Measurements from ENCODE around the gene DDX39A.
"Not testable (repeated sequence)": the region's sequence is repeated elsewhere in the genome, so short reads cannot be mapped to it uniquely, and the experiment has no call there.

DDX39A gene

DNA sequence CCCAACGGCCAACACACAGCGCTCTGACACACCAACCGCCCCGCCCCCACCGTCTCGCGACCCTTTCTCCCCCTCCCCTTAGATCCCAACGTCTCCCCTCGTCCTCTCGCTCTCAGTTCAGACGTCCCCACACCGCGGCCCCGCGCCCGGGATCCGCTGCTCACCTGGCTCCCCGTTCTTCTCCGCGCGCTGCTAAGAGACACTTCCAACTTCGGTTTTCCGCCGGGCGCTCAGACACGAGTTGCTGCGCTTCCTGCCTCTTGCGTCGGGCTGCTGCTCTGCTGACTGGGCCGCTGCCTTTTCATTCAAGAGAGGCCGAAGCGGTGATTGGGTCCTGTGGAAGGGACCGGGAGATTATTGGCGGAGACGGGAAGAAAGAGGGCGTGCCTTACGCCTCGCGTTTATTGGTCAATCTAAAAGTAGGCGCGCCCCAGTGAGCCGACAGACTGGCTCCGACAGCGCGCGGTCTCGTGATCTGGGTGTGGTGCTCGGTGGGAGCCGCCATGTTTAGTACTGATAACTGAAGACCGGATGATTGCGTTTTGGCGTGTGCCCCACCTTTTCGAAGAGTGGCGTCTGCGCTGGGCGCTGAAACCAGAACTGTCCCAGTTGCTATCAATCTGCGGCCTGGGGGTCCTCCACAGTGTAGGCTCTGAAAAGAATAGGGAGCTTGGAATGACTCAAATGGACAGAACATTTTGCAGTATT, at the start of gene DDX39A:
Gene DDX39A (minus strand): TSS at position 236 of the 708 bp plus-strand sequence. CDS start 6,121 bp downstream, outside the sequence.
- peak; percentile 99 for DNase-seq

DNA sequence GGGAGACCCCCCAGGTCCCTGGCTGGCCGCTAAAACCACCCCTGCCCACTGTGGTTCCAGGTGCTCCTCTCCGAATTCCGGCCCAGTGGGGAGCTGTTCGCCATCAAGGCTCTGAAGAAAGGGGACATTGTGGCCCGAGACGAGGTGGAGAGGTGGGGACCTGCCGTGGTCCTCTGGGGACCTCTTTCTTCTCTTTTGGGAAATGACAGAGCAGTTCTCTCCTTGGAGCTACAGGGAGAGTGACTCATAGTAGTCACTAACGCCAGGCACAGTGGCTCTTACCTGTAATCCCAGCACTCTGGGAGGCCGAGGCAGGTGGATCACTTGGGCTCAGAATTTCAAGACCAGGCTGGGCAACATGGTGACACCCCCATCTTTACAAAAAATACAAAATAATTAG, 48.7 kb upstream of the DDX39A start:
- DNase-seq: no peak

DNA sequence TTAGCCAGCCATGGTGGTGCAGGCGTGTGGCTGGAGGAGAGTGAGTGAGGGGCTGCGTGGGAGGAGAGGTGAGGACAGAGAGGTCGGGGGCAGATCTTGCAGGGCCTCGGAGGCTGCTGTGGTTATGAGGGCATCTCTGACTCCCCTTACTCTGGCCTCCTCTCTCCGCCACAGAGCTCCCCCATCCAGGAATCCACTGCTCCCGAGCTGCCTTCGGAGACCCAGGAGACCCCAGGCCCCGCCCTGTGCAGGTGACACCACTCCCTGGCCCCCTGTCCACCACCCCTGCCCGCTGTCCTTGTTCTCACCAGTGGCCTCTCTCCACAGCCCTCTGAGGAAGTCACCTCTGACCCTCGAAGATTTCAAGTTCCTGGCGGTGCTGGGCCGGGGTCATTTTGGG, 48.2 kb upstream of the DDX39A start:
- DNase-seq: no peak

DNA sequence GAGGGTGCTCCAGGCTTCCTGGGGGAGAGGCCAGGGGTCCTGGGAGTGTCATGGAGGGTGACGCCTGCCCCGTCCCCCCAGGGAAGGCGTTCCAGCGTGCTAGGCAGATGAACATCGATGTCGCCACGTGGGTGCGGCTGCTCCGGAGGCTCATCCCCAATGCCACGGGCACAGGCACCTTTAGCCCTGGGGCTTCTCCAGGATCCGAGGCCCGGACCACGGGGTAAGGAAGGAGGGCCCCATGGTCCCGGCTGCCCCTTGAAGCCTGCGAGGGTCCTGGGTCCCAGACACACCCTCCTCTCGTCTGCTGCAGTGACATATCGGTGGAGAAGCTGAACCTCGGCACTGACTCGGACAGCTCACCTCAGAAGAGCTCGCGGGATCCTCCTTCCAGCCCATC, 44.6 kb upstream of the DDX39A start:
- no peak for DNase-seq

DNA sequence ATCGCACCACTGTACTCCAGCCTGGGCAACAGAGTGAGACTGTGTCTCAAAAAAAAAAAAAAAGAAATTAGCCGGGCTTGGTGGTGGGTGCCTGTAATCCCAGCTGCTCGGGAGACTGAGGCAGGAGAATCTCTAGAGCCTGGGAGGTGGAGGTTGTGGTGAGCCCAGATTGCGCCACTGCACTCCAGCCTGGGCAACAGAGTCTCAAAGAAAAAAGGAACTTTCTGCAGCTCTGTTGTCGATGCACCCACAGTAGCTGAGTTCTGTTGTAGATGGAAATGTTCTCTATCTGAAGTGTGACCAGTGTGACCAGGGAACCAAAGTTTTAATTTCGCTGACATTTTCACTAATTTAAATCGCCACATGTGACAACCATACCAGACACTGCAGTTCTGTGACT, 43.3 kb upstream of the DDX39A start:
- not testable (repeated sequence) for DNase-seq

DNA sequence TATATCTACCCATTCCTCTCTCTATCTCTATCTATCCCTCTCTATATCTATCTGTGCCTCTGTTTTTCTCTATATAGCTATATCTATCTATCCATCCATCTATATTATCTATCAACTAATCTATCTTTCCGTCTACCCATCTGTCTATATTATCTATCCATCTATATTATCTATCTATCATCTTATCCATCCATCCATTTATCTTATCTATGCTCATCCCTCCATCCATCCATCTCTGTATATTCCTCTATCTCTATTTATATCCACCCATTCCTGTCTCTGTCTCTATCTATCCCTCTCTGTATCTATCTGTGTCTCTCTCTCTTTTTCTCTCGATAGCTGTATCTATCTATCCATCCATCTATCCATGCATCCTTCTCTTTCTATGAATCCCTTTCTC, 41.8 kb upstream of the DDX39A start:
- no peak for DNase-seq

DNA sequence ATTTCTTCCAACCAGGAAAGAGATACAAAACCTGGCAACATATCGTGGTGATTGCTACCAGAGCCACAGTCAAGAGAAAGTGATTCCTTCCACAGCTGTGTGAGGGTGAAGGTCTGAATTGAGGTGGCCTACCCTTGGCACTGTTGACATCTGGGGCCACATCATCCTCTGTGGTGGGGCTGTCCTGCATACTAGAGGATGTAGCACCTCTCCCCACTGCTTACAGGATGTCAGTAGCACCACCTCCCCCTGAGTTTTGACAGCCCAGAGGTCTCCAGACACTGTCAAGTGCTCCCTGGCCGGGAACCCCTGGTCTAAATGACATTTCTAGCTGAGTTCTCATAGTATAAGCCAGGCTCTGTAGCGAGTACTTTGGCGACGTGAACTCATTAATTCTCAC, 40.6 kb upstream of the DDX39A start:
- peak; percentile 67 for DNase-seq

DNA sequence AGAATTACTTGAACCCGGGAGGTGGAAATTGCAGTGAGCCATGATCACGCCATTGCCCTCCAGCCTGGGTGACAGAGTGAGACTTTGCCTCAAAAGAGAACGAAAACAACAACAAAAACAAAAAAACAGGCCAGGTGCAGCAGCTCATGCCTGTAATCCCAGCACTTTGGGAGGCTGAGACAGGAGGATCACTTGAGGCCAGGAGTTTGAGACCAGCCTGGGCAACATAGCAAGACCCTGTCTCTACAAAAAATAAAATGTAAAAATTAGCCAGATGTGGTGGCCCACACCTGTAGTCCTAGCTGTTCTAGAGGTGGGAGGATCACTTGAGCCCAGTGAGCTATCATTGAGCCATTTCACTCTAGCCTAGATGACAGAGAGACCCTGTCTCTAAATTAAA, 33.2 kb upstream of the DDX39A start:
- DNase-seq: not testable (repeated sequence)

DNA sequence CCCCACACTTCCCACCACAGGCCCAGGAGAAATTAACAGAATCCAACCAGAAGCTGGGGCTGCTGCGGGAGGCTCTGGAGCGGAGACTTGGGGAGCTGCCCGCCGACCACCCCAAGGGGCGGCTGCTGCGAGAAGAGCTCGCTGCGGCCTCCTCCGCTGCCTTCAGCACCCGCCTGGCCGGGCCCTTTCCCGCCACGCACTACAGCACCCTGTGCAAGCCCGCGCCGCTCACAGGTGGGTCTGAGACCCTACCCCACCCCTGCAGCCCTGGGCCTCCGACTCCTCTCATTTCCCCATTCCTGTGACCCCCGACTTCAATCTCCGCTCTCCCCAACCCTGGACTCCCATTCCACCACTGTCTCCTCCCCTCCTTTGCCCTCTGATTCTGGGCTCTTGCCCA, 31.7 kb upstream of the DDX39A start:
- DNase-seq: no peak

DNA sequence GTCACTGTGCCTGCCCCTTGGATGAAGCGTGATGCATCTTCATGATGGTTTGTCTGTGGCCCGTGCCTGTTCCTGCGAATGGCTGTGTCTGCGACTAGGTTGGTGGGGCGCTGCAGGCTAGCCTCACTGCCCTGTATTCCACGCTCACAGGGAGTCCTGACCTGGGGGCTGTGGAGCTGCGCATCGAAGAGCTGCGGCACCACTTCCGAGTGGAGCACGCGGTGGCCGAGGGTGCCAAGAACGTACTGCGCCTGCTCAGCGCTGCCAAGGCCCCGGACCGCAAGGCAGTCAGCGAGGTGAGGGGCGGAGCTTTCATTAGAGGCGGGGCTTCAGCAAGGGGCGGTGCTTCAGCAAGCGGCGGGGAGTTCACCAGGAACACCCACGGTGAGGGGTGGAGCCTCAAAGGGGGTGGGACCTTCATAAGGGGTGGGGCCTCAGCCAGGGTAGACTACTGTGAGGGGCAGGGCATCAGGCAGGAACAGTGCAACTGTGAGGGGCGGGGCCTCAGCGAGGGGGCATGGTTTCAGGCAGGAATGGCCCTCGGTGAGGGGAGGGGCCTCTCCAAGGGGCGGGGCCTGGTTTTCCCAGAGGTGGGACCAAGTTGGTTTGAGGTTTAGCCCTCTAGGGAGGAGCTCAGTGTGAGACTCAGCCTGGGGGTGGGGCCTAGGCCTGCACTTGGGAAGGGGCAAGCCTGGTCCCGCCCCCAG, 31.2 kb upstream of the DDX39A start:
- peak; percentile 78 for DNase-seq

DNA sequence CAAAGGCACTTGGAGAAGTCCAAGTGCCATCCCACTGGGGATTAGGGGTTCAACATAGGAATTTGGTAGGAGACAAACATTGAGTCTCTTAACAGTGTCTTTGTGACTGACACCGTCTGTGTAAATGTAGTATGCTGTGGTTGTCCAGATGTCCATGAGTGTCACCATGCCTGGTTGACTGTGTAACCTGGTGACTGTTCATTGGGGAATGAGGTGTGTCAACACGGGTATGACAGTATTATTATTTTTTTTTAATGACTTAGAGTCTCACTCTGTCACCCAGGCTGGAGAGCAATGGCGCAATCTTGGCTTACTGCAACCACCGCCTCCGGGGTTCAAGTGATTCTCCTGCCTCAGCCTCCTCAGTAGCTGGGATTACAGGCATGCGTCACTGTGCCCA, 30.2 kb upstream of the DDX39A start:
- no peak for DNase-seq

DNA sequence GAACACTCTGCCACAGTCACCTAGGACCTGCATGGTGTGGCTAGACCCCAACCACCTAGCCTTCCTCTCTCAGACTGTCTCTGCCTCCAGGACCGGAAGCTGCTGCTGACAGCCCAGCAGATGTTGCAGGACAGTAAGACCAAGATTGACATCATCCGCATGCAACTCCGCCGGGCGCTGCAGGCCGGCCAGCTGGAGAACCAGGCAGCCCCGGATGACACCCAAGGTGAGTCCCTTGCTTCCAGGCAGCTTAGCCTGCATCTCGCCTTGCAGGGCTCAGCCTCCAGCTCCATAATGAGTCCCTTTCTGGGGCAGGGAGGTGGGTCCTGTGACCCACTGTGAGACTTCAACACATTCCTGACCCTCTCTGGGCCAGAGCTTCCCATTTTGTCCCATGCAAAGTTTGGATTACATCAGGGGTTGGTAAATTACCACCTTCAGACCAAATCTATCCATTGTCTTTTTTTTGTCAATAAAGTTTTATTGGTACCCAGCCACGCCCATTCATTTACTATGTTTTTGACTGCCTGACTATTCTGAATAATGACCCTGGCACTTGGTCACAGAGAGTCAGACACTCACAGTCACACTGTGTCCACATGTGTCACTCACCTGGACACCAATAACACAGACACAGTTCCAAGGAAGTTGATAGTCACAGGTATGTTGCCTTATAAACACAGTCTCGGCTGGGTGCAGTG, 27.3 kb upstream of the DDX39A start:
- DNase-seq: no peak

DNA sequence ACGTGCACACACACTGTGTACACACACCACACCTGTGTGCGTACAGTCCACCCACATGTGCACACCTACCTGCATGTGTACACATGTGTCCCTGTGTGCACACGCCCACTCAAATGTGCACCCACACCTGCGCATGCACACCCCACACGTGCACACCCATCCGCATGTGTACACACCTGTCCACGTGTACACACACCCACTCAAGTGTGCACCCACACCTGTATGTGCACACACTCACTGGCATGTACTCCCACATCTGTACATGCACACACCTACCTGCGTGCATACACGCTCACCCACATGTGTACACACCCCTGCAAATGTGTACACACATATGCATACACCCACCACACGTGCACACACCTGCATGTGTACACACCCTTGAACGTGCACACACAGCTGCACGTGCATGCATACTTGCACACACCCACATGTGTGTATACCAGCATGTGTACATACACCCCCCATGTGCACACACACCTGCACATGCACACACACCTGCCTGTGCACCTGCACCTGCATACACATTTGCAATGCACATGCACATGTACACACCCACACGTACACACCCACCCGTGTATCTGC, 24.6 kb upstream of the DDX39A start:
- DNase-seq: no peak

DNA sequence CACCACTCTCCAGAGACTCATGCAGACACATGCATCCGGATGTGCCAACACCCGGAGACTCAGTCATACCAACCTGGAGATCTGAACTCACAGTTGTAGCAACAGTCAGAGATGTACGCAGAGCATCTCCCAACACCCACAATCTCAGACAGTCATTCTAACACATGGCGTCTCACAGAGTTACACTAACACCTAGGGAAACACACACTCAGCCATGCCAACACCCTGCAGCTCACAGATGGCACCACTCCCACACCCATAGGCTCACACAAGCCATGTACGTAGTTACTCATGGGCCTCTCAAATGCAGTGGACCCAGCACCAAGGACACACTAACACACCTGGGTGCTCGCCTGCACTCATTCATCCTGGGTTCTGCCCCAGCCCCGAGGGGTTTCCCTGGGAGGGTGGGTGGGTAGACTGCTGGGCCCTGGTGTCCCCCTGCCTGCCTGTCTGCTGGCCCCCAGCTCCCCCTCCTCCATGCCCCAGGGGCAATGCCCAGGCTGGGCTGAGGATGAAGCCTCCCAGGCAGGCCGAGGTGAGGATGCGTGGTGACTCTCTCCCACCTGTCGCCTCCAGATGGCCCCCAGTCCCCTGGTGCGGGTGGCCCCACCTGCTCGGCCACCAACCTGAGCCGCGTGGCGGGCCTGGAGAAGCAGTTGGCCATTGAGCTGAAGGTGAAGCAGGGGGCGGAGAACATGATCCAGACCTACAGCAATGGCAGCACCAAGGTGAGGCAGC, 23.9 kb upstream of the DDX39A start:
- no peak for DNase-seq

DNA sequence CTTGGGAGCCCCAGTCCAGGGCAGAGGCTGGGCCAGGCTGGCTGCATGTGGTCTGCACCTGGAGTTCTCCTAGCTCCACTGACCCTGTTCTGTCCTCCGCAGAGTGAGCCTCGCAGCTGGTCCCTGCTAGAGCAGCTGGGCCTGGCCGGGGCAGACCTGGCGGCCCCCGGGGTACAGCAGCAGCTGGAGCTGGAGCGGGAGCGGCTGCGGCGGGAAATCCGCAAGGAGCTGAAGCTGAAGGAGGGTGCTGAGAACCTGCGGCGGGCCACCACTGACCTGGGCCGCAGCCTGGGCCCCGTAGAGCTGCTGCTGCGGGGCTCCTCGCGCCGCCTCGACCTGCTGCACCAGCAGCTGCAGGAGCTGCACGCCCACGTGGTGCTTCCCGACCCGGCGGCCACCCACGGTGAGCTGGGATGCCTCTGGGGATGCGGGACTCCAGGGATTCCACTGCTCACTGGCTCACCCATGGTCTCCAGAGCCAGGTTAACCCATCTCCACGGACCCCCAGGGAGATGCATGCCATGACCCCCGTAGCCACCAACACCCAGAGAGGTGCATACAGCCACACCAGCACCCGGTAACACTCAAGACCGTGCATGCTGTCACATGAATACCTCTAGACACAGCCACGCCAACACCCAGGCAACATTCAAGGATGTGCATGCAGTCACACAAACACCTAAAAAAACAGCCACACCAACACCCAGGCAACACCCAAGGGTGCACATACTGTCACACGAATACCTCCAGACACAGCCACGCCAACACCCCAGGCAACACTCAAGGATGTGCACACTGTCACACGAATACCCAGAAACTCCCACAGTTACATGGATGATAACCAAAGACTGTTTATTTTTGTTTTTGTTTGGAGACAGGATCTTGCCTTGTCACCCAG, 22.1 kb upstream of the DDX39A start:
- no peak for DNase-seq

DNA sequence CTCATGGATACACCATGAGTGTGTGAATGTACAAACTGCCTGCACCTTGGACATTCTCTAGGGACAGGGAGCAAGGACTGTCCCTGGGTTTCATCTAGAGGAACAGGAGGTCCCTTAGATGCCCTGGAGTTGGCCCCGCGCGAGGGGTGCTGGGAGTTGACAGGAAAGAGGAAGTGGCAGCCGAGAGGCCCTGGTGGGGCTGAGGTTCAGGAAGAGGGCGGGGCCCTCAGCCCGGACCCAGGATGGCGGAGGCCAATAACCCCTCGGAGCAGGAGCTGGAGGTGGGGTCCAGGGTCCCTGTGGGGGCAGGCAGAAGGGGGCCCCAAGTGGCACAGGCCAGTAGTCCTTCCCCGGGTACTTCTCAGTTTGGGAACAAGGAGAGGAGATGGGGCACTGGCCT, 20.9 kb upstream of the DDX39A start:
- peak; percentile 79 for DNase-seq

DNA sequence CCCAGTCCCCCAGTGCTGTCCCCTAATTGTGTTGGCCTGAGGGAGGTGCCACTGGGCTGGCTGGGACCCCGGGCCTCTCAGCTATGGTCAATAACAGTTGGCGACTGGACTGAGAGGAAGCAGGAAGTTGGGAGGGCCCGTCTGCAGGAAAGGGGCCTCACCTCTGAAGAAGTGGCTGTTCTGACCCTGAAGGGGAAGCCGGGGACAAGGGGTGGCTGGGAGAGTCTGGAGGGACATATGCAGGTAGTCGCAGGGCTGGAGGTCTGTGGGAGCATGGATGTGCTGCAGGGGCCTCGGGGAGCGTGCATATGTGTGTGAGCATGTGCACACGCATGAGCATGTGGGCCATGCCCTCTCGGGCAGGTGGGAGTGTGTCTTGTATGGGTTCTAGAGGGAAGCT, 19.9 kb upstream of the DDX39A start:
- no peak for DNase-seq

DNA sequence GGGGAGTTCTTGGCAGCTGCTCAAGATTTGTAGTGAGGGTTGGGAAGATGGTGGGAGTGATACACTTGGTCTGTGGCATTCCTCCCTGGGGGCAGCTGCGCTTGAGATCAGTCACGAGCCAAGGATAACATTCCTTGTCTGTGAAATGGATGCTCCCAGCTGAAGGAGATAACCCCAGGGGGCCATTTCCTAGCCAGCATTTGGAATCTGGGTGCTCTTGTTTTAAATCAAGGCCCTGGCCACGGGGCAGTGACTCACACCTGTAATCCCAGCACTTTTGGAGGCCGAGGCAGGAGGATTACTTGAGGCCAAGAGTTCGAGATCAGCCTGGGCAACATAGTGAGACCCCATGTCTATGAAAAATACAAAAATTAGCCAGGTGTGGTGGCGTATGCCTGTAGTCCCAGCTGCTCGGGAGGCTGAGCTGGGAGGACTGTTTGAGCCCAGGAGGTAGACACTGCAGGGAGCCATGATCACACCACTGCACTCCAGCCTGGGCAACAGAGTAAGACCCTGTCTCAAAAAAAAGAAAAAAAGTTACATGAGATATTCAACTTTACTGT, 18.5 kb upstream of the DDX39A start:
- DNase-seq: no peak

DNA sequence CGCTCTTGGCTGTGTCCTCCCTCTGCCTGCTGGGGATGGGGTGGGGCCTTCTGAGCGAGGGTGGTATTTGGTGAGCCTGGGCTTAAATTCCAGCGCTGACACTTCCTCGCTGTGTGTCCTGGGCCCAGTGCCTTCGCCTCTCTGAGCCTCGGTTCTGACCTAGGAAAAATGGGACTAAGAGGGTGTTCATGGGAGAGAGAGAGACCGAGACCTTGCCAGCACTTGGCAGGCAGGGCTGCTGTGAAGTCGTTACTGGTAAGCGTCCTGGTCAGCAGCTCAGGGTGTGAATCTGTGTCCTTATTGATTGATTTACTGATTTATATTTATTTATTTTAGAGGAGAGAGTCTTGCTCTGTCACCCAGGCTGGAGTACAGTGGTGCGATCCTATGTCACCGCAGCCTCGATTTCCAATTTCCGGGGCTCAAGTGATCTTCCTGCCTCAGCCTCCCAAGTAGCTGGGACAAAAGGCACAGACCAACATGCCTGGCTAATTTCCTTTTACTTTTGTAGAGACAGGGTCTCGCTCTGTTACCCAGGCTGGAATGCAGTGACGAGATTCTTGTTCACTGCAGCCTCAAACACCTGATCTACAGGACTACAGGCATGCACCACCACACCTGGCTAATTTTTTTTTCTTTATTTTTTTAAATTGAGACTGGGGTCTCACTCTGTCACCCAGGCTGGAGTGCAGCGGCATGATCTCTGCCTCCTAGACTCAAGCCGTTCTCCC, 16.3 kb upstream of the DDX39A start:
- no peak for DNase-seq

DNA sequence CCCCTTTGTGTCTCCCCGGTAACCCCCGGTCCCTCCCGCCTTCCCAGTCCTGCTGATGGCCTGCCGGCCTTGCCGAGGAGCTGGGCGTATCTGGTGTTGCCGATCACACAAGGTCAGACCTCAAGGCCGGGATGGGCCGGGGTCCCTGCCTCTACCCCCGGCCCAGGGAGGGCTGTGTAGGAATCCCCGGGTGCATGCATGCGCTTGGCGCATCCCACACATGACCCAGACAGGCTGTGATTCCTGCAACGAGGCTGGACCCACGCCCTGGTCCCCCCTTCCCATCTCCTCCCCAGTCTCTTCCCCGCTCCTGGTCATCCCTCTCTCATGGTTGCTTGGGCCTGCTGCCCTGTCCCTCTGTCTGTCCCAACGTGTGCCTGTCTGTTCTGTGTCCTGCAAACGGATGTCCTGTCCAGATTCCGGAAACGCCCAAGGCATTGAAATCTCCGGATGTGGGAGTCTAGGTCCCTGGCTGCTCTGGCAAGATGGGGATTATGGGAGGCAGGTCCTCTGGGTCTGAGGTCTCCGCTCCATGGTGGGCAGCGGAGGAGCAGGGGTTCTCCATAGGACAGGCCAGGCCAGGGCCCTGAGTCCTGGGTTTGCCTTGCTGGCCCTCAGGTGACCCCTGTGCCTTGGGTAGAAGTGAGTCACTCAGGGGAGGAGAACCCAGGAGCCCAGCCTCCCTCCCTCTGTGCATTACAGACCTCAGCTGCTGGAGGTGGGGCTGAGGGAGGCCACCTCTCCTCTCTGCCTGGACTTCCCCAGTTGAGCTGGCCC, 15.6 kb upstream of the DDX39A start:
- peak; percentile 45 for DNase-seq

Data from CD4-positive, alpha-beta T cell treated with Interleukin-17A for 1 hour (primary cell).